SK-N-MC (cell line): ENCODE measurements around the gene SIN3B.
A peak's percentile ranks its signal among the peaks of the same experiment; 100 is the strongest.

ENCODE experiments used
- DNase-seq: peaks from one replicate; pipeline ENCODE4 v3.0.0-alpha.2; 2011; ENCODE audit warnings: low read depth, low spot score
- H3K27ac ChIP-seq: fragments of 200-600 bp; sonication (generic); 2 replicates; pipeline ENCODE4 v1.5.1; 2016; ENCODE audit warnings: mixed run types
- H3K36me3 ChIP-seq: fragments of 200-600 bp; sonication (generic); 2 replicates; pipeline ENCODE4 v1.6.1; 2017; ENCODE audit warnings: antibody characterized with exemption, low read length, mixed read lengths; ENCODE audit not compliant: insufficient read depth
- H3K4me3 ChIP-seq: fragments of 200-600 bp; sonication (generic); 2 replicates; pipeline ENCODE4 v1.5.1; 2016
- H3K9ac ChIP-seq: fragments of 200-600 bp; sonication (generic); 2 replicates; pipeline ENCODE4 v1.8.0; 2017; ENCODE audit warnings: mixed run types, mixed read lengths; ENCODE audit not compliant: insufficient read length
- H3K9me3 ChIP-seq: fragments of 200-600 bp; sonication (generic); 2 replicates; pipeline ENCODE4 v1.6.1; 2017; ENCODE audit warnings: low read depth, mild to moderate bottlenecking, antibody characterized with exemption, low read length, moderate library complexity, mixed read lengths
- EZH2 ChIP-seq: fragments of 200-600 bp; sonication (generic); IDR thresholded peaks from one replicate; pipeline ENCODE4 v1.6.1; 2017; ENCODE audit warnings: antibody characterized with exemption
- FOXP2 ChIP-seq: optimal IDR thresholded peaks from 2 replicates; pipeline ENCODE3; 2011; ENCODE audit warnings: mild to moderate bottlenecking, moderate library complexity; ENCODE audit not compliant: insufficient read depth; ENCODE audit errors: extremely low read length, control extremely low read depth
- POLR2AphosphoS5 ChIP-seq: IDR thresholded peaks from 2 replicates; pipeline ENCODE4 v1.6.1; 2012; ENCODE audit warnings: mild to moderate bottlenecking, low read depth, low read length, borderline replicate concordance

Gene SIN3B

GRCh38 chr19:16894080-16894479, 64.9 kb downstream of the SIN3B start:
- no peaks in the 10 kb centered on the region for H3K36me3 ChIP-seq
- H3K4me3 ChIP-seq = no peak overlapping the region
- no peaks in the 10 kb centered on the region for H3K9me3 ChIP-seq
- H3K27ac ChIP-seq = no peak overlapping the region
- no peak overlapping the region for H3K9ac ChIP-seq
- no peak for DNase-seq
- no peak for TF ChIP-seq POLR2AphosphoS5
- no peak for TF ChIP-seq FOXP2
- TF ChIP-seq EZH2 = no peak

- H3K9me3 ChIP-seq = no peaks in the 10 kb centered on the region
- H3K4me3 ChIP-seq = no peak overlapping the region
- H3K36me3 ChIP-seq = no peaks in the 10 kb centered on the region
- H3K27ac ChIP-seq = no peak overlapping the region
- no peak for DNase-seq
- H3K9ac ChIP-seq = no peak overlapping the region
- TF ChIP-seq FOXP2 (no peak), EZH2 (no peak), POLR2AphosphoS5 (no peak)
Measured at GRCh38 chr19:16895467-16896145, 66.4 kb downstream of the SIN3B start.

- Histone ChIP-seq H3K27ac (no peak overlapping the region), H3K36me3 (no peaks in the 10 kb centered on the region), H3K9ac (no peak overlapping the region), H3K4me3 (no peak overlapping the region), H3K9me3 (no peaks in the 10 kb centered on the region)
- TF ChIP-seq EZH2 = no peak
- TF ChIP-seq POLR2AphosphoS5 = no peak
- TF ChIP-seq FOXP2 = no peak
- DNase-seq = no peak
Measured at GRCh38 chr19:16896146-16897028, 67.2 kb downstream of the SIN3B start.

GRCh38 chr19:16897029-16897855, 68.0 kb downstream of the SIN3B start:
- no peaks in the 10 kb centered on the region for H3K9me3 ChIP-seq
- no peak for TF ChIP-seq EZH2
- TF ChIP-seq POLR2AphosphoS5 = no peak
- no peak for TF ChIP-seq FOXP2
- H3K4me3 ChIP-seq = peak overlapping the region; percentile 84
- DNase-seq = peak; percentile 35
- H3K27ac ChIP-seq = no peak overlapping the region
- H3K9ac ChIP-seq = peak overlapping the region; percentile 39
- no peaks in the 10 kb centered on the region for H3K36me3 ChIP-seq

- H3K27ac ChIP-seq = no peak overlapping the region
- H3K9ac ChIP-seq = peak overlapping the region; percentile 39
- no peaks in the 10 kb centered on the region for H3K36me3 ChIP-seq
- TF ChIP-seq EZH2 (no peak), FOXP2 (no peak), POLR2AphosphoS5 (no peak)
- DNase-seq = no peak
- peak overlapping the region; percentile 84 for H3K4me3 ChIP-seq
- H3K9me3 ChIP-seq = no peaks in the 10 kb centered on the region
Measured at GRCh38 chr19:16897856-16898161, 68.6 kb downstream of the SIN3B start.

- Histone ChIP-seq H3K27ac (no peak overlapping the region), H3K9me3 (no peaks in the 10 kb centered on the region), H3K4me3 (no peak overlapping the region), H3K9ac (no peak overlapping the region), H3K36me3 (no peaks in the 10 kb centered on the region)
- DNase-seq = no peak
- TF ChIP-seq POLR2AphosphoS5 (no peak), FOXP2 (no peak), EZH2 (no peak)
Measured at GRCh38 chr19:16898361-16899015, 69.3 kb downstream of the SIN3B start.

- DNase-seq = no peak
- no peak for TF ChIP-seq EZH2
- TF ChIP-seq POLR2AphosphoS5 = no peak
- no peak for TF ChIP-seq FOXP2
- H3K9ac ChIP-seq = no peak overlapping the region
Measured at GRCh38 chr19:16899566-16900075, 70.4 kb downstream of the SIN3B start.

More at GRCh38 chr19:16899566-16900075, 70.4 kb downstream of the SIN3B start:
- Histone ChIP-seq H3K9me3 (no peaks in the 10 kb centered on the region), H3K27ac (no peak overlapping the region), H3K36me3 (no peaks in the 10 kb centered on the region), H3K4me3 (no peak overlapping the region)
